Epithelial cell of esophagus (primary cell): ENCODE results near the gene HRH3.

Source experiments
- DNase-seq: peaks from one replicate; pipeline ENCODE4 v3.0.0; 2010; ENCODE audit warnings: low read depth
- H3K4me3 ChIP-seq: 2 replicates; pipeline ENCODE4 v1.5.1; 2011; ENCODE audit warnings: mild to moderate bottlenecking, low read length, control low read depth
- TF ChIP-seq, protein P1 (sequence below): IDR thresholded peaks from 2 replicates; pipeline ENCODE4 v1.5.1; 2011; ENCODE audit warnings: low read depth, mild to moderate bottlenecking, low read length, control low read depth, inconsistent platforms; ENCODE audit not compliant: insufficient read depth; ENCODE audit errors: missing control alignments

HRH3 gene

DNA sequence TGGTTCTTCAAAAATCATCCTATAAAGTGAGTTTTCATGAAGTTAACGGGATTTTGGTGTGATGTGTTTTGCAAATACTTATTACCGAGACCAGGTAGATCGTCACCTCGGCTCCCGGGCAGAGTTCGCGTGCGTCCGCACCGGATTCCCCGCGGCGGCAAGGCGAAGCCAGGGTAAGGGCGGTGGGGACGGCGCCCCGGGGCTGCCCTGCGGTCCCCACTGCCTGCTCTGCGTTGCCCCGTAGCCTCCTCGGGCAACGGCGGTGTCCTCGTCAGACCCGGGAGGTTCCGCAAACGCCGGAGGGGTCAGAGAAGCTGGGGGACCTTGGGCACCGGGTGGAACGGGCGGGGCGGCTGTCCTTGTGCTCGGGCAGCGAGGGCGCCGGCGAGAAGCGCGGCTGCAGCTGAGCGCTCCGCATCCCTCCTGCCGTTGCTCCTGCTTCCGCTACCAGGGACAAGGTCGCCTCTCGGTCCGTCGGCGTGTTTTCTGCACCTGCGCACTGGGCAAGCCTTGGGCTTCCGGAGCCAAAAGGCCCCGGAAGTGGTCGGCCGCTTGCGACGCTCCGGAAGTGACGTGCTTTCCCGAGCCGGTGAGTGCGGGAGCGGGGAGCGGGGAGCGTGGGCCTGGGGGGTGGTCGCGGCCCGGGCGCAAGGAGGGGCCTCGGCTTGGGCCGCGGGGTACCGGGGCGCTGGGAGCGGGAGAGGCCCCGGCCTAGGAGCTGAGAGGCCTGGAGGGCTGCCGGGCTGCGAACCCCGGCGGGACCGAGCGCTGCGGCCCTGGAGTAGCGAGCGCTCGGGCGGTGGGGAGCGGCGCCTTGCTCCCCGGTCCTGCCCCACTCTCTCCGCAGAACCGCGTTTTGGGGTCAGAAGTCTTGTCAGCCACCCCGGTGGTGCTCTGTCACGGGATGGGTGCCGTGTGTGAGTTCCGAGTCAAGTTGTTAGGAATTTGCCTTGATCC lies 37.3 kb downstream of the HRH3 start, which contains the start of gene MTG2:
MTG2 (plus strand) TSS at position 560 of the 957 bp plus-strand sequence. CDS start 10,393 bp downstream, outside the sequence.
- peak within 1 kb of the TSS; percentile 94 for H3K4me3 ChIP-seq
- TF ChIP-seq, protein P1, sequence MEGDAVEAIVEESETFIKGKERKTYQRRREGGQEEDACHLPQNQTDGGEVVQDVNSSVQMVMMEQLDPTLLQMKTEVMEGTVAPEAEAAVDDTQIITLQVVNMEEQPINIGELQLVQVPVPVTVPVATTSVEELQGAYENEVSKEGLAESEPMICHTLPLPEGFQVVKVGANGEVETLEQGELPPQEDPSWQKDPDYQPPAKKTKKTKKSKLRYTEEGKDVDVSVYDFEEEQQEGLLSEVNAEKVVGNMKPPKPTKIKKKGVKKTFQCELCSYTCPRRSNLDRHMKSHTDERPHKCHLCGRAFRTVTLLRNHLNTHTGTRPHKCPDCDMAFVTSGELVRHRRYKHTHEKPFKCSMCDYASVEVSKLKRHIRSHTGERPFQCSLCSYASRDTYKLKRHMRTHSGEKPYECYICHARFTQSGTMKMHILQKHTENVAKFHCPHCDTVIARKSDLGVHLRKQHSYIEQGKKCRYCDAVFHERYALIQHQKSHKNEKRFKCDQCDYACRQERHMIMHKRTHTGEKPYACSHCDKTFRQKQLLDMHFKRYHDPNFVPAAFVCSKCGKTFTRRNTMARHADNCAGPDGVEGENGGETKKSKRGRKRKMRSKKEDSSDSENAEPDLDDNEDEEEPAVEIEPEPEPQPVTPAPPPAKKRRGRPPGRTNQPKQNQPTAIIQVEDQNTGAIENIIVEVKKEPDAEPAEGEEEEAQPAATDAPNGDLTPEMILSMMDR = no peak
- peak; percentile 96 for DNase-seq

GRCh38 chr20:62181808-62182207 lies 38.3 kb downstream of the HRH3 start:
- peak overlapping the region; percentile 94 for H3K4me3 ChIP-seq
- TF ChIP-seq, protein P1 = no peak
- no peak for DNase-seq

GRCh38 chr20:62179162-62179504 lies 40.9 kb downstream of the HRH3 start:
- DNase-seq = no peak
- H3K4me3 ChIP-seq = no peak overlapping the region
- TF ChIP-seq, protein P1 = no peak

GRCh38 chr20:62178316-62179161 lies 41.5 kb downstream of the HRH3 start:
- TF ChIP-seq, protein P1 = no peak
- no peak overlapping the region for H3K4me3 ChIP-seq

DNA sequence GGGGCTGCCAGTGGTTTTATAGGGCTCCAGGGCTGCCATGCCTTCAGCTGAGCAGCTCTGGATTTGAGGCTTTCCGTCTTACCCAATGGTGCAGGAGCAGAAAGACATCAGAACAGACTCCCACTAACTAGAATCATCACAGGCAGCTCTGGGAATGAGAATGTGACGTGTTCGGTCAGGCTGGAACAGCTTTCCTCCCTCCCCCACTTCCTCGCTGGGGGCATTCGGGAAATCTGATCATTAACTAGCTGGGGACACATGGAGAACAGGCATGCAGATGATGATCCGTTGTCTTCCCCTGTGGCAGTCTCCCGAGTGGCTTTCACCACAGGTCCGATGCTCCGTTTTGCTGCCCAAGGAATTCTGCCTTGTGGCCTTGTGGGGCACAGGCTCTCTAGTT lies 42.8 kb downstream of the HRH3 start:
- no peak overlapping the region for H3K4me3 ChIP-seq
- TF ChIP-seq, protein P1 = no peak
- no peak for DNase-seq

More at GRCh38 chr20:62178316-62179161, 41.5 kb downstream of the HRH3 start:
- no peak for DNase-seq

DNA sequence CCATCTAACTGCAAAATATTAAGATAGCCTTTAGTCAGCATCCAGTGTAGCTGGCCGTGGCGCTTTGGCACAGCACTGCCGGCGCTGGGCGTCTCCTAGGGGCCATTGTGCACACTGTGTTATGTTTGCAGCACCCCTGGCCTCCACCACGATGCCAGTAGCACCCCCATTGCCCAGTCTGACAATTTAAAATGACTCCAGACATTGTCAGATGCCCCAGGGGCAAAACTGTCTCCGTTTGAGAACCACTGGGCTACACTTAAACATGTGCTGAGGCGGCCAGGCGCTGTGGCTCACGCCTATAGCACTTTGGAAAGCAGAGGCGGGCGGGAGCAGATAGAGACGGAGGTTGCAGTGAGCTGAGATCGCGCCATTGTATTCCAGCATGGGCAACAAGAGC lies 43.2 kb downstream of the HRH3 start:
- H3K4me3 ChIP-seq = no peak overlapping the region
- DNase-seq = no peak
- TF ChIP-seq, protein P1 = no peak
